Germinal center (tissue), 1 donor: ENCODE measurements around the gene HBA1.
"Not testable (repeated sequence)": the region's sequence is repeated elsewhere in the genome, so short reads cannot be mapped to it uniquely, and the experiment has no call there.

Source experiments
- DNase-seq: peaks from one replicate; pipeline ENCODE4 v3.0.0; 2012; ENCODE audit warnings: mixed read lengths, low spot score

Gene HBA1

DNA sequence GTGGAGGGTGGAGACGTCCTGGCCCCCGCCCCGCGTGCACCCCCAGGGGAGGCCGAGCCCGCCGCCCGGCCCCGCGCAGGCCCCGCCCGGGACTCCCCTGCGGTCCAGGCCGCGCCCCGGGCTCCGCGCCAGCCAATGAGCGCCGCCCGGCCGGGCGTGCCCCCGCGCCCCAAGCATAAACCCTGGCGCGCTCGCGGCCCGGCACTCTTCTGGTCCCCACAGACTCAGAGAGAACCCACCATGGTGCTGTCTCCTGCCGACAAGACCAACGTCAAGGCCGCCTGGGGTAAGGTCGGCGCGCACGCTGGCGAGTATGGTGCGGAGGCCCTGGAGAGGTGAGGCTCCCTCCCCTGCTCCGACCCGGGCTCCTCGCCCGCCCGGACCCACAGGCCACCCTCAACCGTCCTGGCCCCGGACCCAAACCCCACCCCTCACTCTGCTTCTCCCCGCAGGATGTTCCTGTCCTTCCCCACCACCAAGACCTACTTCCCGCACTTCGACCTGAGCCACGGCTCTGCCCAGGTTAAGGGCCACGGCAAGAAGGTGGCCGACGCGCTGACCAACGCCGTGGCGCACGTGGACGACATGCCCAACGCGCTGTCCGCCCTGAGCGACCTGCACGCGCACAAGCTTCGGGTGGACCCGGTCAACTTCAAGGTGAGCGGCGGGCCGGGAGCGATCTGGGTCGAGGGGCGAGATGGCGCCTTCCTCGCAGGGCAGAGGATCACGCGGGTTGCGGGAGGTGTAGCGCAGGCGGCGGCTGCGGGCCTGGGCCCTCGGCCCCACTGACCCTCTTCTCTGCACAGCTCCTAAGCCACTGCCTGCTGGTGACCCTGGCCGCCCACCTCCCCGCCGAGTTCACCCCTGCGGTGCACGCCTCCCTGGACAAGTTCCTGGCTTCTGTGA, at the start of gene HBA1:
Gene HBA1, plus strand, starts transcription at position 204 of the 906 bp plus-strand sequence. Its CDS starts 37 bp downstream, at position 241.
- not testable (repeated sequence) for DNase-seq

GRCh38 chr16:129075-129474, 47.4 kb upstream of the HBA1 start:
- DNase-seq: no peak

GRCh38 chr16:130533-131173, 45.8 kb upstream of the HBA1 start:
- no peak for DNase-seq

- no peak for DNase-seq
These were observed 44.4 kb upstream of the HBA1 start for GRCh38 chr16:132120-132519.

DNA sequence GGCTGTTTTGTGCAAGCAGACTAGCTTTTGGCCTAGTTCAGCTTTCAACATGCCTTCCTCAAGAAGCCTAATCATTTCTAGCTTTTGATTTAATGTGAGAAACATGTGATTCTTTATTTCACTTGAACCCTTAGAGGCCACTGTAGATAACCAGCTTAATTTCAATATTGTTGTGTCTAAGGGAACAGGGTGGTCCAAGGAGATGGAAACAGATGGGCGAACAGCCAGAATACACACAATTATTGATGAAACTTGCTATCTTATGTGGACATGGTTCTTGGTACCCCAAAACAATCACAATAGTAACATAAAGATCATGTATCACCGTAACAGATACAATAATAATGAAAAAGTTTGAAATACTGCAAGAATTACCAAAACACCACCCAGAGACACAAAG, 42.8 kb upstream of the HBA1 start:
- DNase-seq: no peak

GRCh38 chr16:138049-138417, 38.4 kb upstream of the HBA1 start:
- peak; percentile 39 for DNase-seq

- no peak for DNase-seq
These were observed 36.2 kb upstream of the HBA1 start for GRCh38 chr16:140175-140857.

DNA sequence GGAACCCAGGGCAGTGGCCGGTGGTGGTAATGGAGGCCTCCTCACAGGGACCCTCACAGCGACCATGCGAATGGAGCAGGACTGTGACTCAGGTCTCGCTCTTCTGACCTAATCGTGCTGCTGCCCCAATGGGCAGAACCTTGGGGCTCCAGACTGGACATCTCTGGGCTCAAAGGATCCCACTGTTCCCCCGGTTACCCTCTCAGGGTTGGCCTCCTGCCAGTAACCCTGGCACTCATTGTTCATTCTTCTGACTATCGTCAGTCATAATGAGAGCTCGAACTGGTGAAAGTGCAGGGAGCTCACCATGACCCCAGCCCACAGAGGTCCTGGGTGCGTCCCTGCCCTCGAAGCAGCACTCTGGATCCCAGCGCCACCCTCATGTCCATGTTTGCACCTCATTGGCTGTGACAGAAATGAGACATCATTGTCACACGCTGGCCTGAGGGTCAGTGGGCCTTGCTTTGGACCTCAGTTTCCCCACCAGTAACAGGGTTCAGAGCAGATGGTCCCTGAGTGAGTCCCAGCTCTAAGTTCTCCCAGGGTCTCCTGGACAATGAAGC, 34.0 kb upstream of the HBA1 start:
- DNase-seq: no peak

DNA sequence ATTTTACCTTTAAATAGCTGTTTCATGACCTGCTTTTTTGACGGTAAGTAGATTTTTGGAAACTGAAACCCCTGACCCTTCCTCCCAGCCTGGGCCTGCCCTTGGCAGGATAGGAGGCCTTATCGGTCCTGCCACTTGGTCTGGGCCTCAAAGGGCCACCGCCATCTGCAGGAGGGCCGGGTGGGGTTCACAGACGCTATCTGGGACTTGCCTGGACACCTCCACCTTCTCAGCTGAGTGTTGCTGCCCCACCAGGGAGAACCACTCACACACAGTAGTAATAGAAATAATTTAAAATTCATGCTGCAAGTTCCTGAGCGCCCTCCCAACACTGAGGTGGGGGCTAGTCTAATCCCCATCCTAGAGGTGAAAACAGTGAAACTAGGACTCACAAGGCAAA, 33.4 kb upstream of the HBA1 start:
- no peak for DNase-seq

- DNase-seq: no peak
These were observed 33.0 kb upstream of the HBA1 start for GRCh38 chr16:143456-143855.

DNA sequence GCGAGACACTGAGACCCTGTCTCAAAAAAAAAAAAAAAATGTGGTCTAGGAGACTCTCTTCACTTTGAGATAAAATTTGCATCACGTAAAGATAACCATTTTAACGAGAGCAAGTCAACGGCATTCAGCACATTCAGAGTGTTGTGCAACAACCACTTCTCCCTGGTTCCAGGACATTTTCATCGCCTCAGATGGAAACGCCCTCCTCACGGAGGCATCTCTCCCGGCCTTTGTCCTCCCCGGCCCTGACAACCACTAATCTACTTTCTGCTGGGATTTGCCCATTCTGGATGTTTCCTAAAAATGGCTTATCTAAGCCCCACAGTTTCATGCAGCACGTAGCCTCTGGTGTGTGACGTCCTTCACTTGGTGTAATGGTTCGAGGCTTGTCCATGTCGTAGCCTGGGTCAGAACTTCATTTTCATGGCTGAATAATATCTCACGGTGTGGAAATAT, 31.7 kb upstream of the HBA1 start:
- no peak for DNase-seq

- no peak for DNase-seq
These were observed 29.8 kb upstream of the HBA1 start for GRCh38 chr16:146646-147045.

GRCh38 chr16:149024-149660, 27.3 kb upstream of the HBA1 start:
- no peak for DNase-seq

DNA sequence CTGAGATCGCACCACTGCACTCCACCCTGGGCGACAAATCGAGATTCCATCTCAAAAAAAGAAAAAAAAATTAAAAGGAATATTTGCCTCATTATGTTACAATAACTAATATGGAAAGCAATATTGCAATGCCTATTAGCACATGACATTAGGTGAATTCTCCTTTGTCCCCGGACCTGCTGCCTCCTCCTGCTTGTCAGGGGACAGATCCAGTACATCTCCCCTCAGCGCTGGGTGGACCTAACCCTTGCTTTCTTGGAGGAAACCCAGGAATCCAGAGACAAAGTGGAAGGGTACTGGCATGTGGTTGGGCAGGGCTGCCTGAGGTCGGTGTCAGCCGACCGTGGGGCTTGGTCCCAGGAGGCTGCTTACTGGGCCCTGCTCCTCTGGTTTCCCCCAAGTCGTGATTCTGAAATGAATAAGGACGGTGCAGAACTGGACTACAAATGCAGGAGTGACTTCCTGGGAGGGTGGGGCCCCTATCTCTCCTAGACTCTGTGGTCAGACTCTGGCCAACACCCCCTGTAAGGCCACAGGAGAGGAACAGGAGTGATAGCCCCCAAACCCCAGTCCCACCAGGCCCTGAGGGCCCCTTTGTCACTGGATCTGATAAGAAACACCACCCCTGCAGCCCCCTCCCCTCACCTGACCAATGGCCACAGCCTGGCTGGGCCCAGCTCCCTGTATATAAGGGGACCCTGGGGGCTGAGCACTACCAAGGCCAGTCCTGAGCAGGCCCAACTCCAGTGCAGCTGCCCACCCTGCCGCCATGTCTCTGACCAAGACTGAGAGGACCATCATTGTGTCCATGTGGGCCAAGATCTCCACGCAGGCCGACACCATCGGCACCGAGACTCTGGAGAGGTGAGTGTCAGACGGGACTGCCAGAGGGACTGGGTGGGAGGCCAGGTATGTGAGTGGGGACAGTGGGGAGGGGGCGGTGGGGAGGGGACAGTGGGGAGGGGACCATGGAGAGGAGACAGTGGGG, 24.0 kb upstream of the HBA1 start, which contains the start of gene HBZ:
Gene HBZ, plus strand, starts transcription at position 504 of the 988 bp plus-strand sequence. Its CDS starts 266 bp downstream, at position 770.
- DNase-seq: no peak

GRCh38 chr16:153129-153521, 23.4 kb upstream of the HBA1 start:
- DNase-seq: not testable (repeated sequence)

DNA sequence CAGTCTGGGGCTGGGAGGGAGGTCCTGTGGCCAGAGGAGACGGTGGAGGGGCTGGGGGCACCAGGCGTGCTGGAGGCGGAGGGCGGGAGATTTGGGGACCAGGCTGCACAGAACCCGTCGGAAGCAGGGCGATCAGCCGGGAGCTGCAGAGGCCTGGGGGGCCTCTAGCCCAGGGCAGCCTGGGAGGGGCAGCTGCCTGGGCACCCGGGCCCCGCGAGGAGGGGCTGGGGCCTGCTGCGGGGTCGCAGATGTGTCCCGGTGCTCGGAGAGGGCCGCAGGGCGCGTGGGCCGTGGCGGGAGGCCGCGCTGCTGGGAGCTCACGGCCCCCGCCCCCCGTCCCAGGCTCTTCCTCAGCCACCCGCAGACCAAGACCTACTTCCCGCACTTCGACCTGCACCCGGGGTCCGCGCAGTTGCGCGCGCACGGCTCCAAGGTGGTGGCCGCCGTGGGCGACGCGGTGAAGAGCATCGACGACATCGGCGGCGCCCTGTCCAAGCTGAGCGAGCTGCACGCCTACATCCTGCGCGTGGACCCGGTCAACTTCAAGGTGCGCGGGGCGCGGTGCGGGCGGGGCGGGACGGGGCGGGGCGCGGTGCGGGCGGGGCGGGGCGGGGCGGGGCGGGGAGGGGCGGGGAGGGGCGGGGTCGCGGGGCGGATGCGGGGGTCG, 22.8 kb upstream of the HBA1 start:
- DNase-seq: not testable (repeated sequence)

DNA sequence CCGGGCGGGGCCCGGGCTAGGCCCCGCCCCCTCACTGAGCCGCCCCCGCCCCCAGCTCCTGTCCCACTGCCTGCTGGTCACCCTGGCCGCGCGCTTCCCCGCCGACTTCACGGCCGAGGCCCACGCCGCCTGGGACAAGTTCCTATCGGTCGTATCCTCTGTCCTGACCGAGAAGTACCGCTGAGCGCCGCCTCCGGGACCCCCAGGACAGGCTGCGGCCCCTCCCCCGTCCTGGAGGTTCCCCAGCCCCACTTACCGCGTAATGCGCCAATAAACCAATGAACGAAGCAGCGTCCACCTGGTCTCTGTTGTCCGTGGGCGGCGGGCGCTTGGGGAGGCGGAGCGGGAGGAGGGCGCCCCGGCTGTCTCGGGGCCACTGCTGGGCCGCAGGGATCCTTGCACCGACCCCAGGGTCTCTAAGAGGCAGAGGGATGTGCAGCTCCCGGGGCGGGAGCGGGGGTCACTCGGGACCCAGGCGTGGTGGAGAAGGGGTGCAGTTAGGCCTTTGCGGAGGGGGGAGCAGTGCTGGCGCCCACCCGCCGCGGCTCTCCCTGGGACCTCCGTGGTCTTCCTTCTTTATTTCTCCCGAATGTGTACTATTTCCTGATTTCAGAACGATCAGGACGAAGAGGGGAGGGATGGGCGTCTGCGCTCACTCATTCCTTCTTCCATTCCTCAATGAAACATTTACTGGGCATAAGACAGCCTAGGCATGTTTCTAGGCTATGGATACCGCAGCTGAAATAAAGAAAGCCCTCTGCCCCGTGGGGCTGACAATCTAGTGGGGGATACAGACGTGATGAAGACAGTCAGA, 22.1 kb upstream of the HBA1 start:
- DNase-seq: no peak

DNA sequence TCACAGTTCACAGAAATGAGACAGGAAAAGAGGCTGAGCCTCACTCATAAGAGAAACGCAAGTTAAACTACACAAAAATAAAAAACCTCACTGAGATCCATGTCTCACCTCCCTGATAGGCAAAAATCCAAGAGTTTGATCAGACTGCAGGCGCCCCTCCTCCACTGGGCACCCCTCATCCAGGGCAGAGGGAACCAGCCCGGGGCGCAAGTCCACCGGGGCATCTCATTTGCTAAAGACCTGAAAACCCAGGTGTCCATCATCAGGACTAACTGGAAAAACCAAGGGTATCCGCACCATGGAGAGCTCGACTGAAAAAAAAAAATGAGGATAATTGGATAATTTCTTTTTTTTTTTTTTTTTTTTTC, 21.5 kb upstream of the HBA1 start:
- no peak for DNase-seq
